HEK293T (cell line): ENCODE measurements around the gene ARHGAP21.

Experiments used
- FOXK2 ChIP-seq: fragments of 450-650 bp; IDR thresholded peaks from 2 replicates; pipeline ENCODE4 v1.6.1; 2016; ENCODE audit warnings: mild to moderate bottlenecking
- L3MBTL2 ChIP-seq: fragments of 450-650 bp; conservative IDR thresholded peaks from 2 replicates; pipeline ENCODE4 v1.6.1; 2016; ENCODE audit warnings: mild to moderate bottlenecking
- NFRKB ChIP-seq: fragments of 450-650 bp; IDR thresholded peaks from 2 replicates; pipeline ENCODE4 v1.6.1; 2016; ENCODE audit warnings: mild to moderate bottlenecking, moderate library complexity
- SUZ12 ChIP-seq: fragments of 450-650 bp; IDR thresholded peaks from 2 replicates; pipeline ENCODE4 v1.6.1; 2016; ENCODE audit warnings: mild to moderate bottlenecking
- TARDBP ChIP-seq: fragments of 450-650 bp; IDR thresholded peaks from 2 replicates; pipeline ENCODE4 v1.6.1; 2016

DNA sequence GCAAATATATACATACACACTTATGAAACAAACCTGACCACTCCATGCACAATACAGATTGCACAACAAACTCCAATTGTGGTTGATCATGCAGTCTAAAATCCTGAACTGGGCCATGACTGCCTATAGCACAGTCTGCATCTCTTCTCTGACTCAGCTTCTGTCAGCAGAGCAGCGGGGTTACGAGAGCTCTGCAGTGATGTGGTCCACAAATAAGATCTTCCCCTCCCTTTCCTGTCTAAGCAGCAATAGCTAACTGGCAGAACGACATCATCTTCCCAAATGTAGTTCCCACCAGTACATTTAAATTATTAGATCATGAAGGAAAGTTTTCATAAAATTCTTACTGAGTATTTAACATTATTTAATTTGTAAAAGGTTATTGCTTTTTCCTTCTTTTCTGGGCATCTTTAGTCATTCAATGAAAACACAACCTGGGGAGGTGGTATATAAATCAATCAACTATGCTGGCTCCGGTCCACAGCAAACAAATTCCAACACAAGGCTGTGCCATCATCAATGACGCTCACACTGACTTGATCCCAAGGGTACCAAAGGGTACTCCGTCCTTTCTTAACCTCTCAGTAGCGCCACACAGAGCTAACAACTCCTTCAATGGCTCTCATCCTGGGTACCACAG lies 17.1 kb downstream of the ARHGAP21 start:
- TF ChIP-seq L3MBTL2: no peak
- TF ChIP-seq NFRKB: no peak
- TF ChIP-seq SUZ12: no peak
- no peak for TF ChIP-seq TARDBP
- no peak for TF ChIP-seq FOXK2
